ENCODE measurements around the gene CEP63.

The CEP63 gene

GRCh38 chr3:134487406-134487805 is 1.5 kb downstream of the CEP63 start:
- DNase-seq (ENCODE audit: low read depth, low spot score): no peak
- Histone ChIP-seq H3K9ac (ENCODE audit: insufficient read length, low read depth) (peak overlapping the region; percentile 98), H3K4me3 (ENCODE audit: insufficient read length, low read depth) (peak overlapping the region; percentile 93), H3K36me3 (ENCODE audit: insufficient read depth, insufficient read length, low read length) (peaks cover 15% of the 10 kb centered on the region), H3K4me1 (ENCODE audit: insufficient read depth, insufficient read length) (peaks cover 3% of the 10 kb centered on the region), H3K27me3 (ENCODE audit: insufficient read depth, insufficient read length) (no peaks in the 10 kb centered on the region), H3K9me3 (ENCODE audit: insufficient read depth, low read length) (no peaks in the 10 kb centered on the region)
- TF ChIP-seq ZNF274 (IDR thresholded peaks at IDR 0.05; ENCODE audit: low read depth, low read length) (no peak), SUZ12 (IDR thresholded peaks at IDR 0.05; ENCODE audit: extremely low read depth, insufficient read depth, insufficient read length) (no peak), YY1 (IDR thresholded peaks at IDR 0.05; ENCODE audit: insufficient read depth, insufficient read length) (no peak)

- Histone ChIP-seq H3K9ac (ENCODE audit: insufficient read length, low read depth) (no peak overlapping the region), H3K4me1 (ENCODE audit: insufficient read depth, insufficient read length) (no peaks in the 10 kb centered on the region), H3K27me3 (ENCODE audit: insufficient read depth, insufficient read length) (no peaks in the 10 kb centered on the region), H3K4me3 (ENCODE audit: insufficient read length, low read depth) (no peak overlapping the region), H3K9me3 (ENCODE audit: insufficient read depth, low read length) (no peaks in the 10 kb centered on the region), H3K36me3 (ENCODE audit: insufficient read depth, insufficient read length, low read length) (peaks cover 11% of the 10 kb centered on the region)
- DNase-seq (ENCODE audit: low read depth, low spot score): no peak
- TF ChIP-seq ZNF274 (IDR thresholded peaks at IDR 0.05; ENCODE audit: low read depth, low read length): no peak
- no peak for TF ChIP-seq SUZ12 (IDR thresholded peaks at IDR 0.05; ENCODE audit: extremely low read depth, insufficient read depth, insufficient read length)
- no peak for TF ChIP-seq YY1 (IDR thresholded peaks at IDR 0.05; ENCODE audit: insufficient read depth, insufficient read length)
These were observed 8.6 kb downstream of the CEP63 start for GRCh38 chr3:134494495-134494894.

GRCh38 chr3:134495980-134496379 is 10.1 kb downstream of the CEP63 start:
- Histone ChIP-seq H3K27me3 (ENCODE audit: insufficient read depth, insufficient read length) (no peaks in the 10 kb centered on the region), H3K9ac (ENCODE audit: insufficient read length, low read depth) (no peak overlapping the region), H3K9me3 (ENCODE audit: insufficient read depth, low read length) (no peaks in the 10 kb centered on the region), H3K36me3 (ENCODE audit: insufficient read depth, insufficient read length, low read length) (peaks cover 11% of the 10 kb centered on the region), H3K4me1 (ENCODE audit: insufficient read depth, insufficient read length) (no peaks in the 10 kb centered on the region), H3K4me3 (ENCODE audit: insufficient read length, low read depth) (no peak overlapping the region)
- no peak for DNase-seq (ENCODE audit: low read depth, low spot score)
- no peak for TF ChIP-seq ZNF274 (IDR thresholded peaks at IDR 0.05; ENCODE audit: low read depth, low read length)
- no peak for TF ChIP-seq YY1 (IDR thresholded peaks at IDR 0.05; ENCODE audit: insufficient read depth, insufficient read length)
- TF ChIP-seq SUZ12 (IDR thresholded peaks at IDR 0.05; ENCODE audit: extremely low read depth, insufficient read depth, insufficient read length): no peak

GRCh38 chr3:134496471-134497071 is 10.7 kb downstream of the CEP63 start:
- no peaks in the 10 kb centered on the region for H3K27me3 ChIP-seq (ENCODE audit: insufficient read depth, insufficient read length)
- H3K9ac ChIP-seq (ENCODE audit: insufficient read length, low read depth): no peak overlapping the region
- H3K9me3 ChIP-seq (ENCODE audit: insufficient read depth, low read length): peaks cover 6% of the 10 kb centered on the region
- H3K36me3 ChIP-seq (ENCODE audit: insufficient read depth, insufficient read length, low read length): peaks cover 11% of the 10 kb centered on the region
- no peak overlapping the region for H3K4me3 ChIP-seq (ENCODE audit: insufficient read length, low read depth)
- TF ChIP-seq YY1 (IDR thresholded peaks at IDR 0.05; ENCODE audit: insufficient read depth, insufficient read length): no peak
- no peaks in the 10 kb centered on the region for H3K4me1 ChIP-seq (ENCODE audit: insufficient read depth, insufficient read length)
- no peak for DNase-seq (ENCODE audit: low read depth, low spot score)

GRCh38 chr3:134503266-134503665 is 17.4 kb downstream of the CEP63 start:
- H3K36me3 ChIP-seq (ENCODE audit: insufficient read depth, insufficient read length, low read length): peaks cover 17% of the 10 kb centered on the region
- H3K27me3 ChIP-seq (ENCODE audit: insufficient read depth, insufficient read length): no peaks in the 10 kb centered on the region
- H3K9ac ChIP-seq (ENCODE audit: insufficient read length, low read depth): no peak overlapping the region
- H3K4me3 ChIP-seq (ENCODE audit: insufficient read length, low read depth): no peak overlapping the region
- TF ChIP-seq ZNF274 (IDR thresholded peaks at IDR 0.05; ENCODE audit: low read depth, low read length): no peak
- no peak for TF ChIP-seq YY1 (IDR thresholded peaks at IDR 0.05; ENCODE audit: insufficient read depth, insufficient read length)
- TF ChIP-seq SUZ12 (IDR thresholded peaks at IDR 0.05; ENCODE audit: extremely low read depth, insufficient read depth, insufficient read length): no peak
- H3K9me3 ChIP-seq (ENCODE audit: insufficient read depth, low read length): peaks cover 21% of the 10 kb centered on the region
- no peak for DNase-seq (ENCODE audit: low read depth, low spot score)
- H3K4me1 ChIP-seq (ENCODE audit: insufficient read depth, insufficient read length): no peaks in the 10 kb centered on the region

GRCh38 chr3:134504132-134504531 is 18.3 kb downstream of the CEP63 start:
- Histone ChIP-seq H3K36me3 (ENCODE audit: insufficient read depth, insufficient read length, low read length) (peaks cover 23% of the 10 kb centered on the region), H3K27me3 (ENCODE audit: insufficient read depth, insufficient read length) (no peaks in the 10 kb centered on the region), H3K9me3 (ENCODE audit: insufficient read depth, low read length) (peaks cover 21% of the 10 kb centered on the region), H3K9ac (ENCODE audit: insufficient read length, low read depth) (no peak overlapping the region), H3K4me1 (ENCODE audit: insufficient read depth, insufficient read length) (no peaks in the 10 kb centered on the region), H3K4me3 (ENCODE audit: insufficient read length, low read depth) (no peak overlapping the region)
- no peak for TF ChIP-seq SUZ12 (IDR thresholded peaks at IDR 0.05; ENCODE audit: extremely low read depth, insufficient read depth, insufficient read length)
- no peak for DNase-seq (ENCODE audit: low read depth, low spot score)

GRCh38 chr3:134505485-134505884 is 19.6 kb downstream of the CEP63 start:
- H3K9ac ChIP-seq (ENCODE audit: insufficient read length, low read depth): no peak overlapping the region
- no peak overlapping the region for H3K4me3 ChIP-seq (ENCODE audit: insufficient read length, low read depth)
- no peaks in the 10 kb centered on the region for H3K4me1 ChIP-seq (ENCODE audit: insufficient read depth, insufficient read length)
- no peaks in the 10 kb centered on the region for H3K27me3 ChIP-seq (ENCODE audit: insufficient read depth, insufficient read length)
- no peak for TF ChIP-seq SUZ12 (IDR thresholded peaks at IDR 0.05; ENCODE audit: extremely low read depth, insufficient read depth, insufficient read length)
- no peak for TF ChIP-seq ZNF274 (IDR thresholded peaks at IDR 0.05; ENCODE audit: low read depth, low read length)
- TF ChIP-seq YY1 (IDR thresholded peaks at IDR 0.05; ENCODE audit: insufficient read depth, insufficient read length): no peak
- peaks cover 31% of the 10 kb centered on the region for H3K36me3 ChIP-seq (ENCODE audit: insufficient read depth, insufficient read length, low read length)
- peaks cover 21% of the 10 kb centered on the region for H3K9me3 ChIP-seq (ENCODE audit: insufficient read depth, low read length)
- DNase-seq (ENCODE audit: low read depth, low spot score): no peak

- Histone ChIP-seq H3K9me3 (ENCODE audit: insufficient read depth, low read length) (no peaks in the 10 kb centered on the region), H3K4me3 (ENCODE audit: insufficient read length, low read depth) (no peak overlapping the region), H3K36me3 (ENCODE audit: insufficient read depth, insufficient read length, low read length) (peaks cover 37% of the 10 kb centered on the region), H3K4me1 (ENCODE audit: insufficient read depth, insufficient read length) (no peaks in the 10 kb centered on the region), H3K9ac (ENCODE audit: insufficient read length, low read depth) (no peak overlapping the region), H3K27me3 (ENCODE audit: insufficient read depth, insufficient read length) (no peaks in the 10 kb centered on the region)
- TF ChIP-seq SUZ12 (IDR thresholded peaks at IDR 0.05; ENCODE audit: extremely low read depth, insufficient read depth, insufficient read length): no peak
- TF ChIP-seq YY1 (IDR thresholded peaks at IDR 0.05; ENCODE audit: insufficient read depth, insufficient read length): no peak
- DNase-seq (ENCODE audit: low read depth, low spot score): no peak
These were observed 25.6 kb downstream of the CEP63 start for GRCh38 chr3:134511500-134511899.

Measured in NT2/D1 (cell line).